ENCODE measurements around the gene ID1. TPM values are rescaled to one million over a fixed set of nuclear protein-coding genes. Genes with fewer than 3 reads are reported as not detected.

The ID1 gene, protein sequence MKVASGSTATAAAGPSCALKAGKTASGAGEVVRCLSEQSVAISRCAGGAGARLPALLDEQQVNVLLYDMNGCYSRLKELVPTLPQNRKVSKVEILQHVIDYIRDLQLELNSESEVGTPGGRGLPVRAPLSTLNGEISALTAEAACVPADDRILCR
- total RNA-seq (2014; rRNA removed; shearing (Covaris generic)) = 395 and 602 TPM in 2 replicates

DNA sequence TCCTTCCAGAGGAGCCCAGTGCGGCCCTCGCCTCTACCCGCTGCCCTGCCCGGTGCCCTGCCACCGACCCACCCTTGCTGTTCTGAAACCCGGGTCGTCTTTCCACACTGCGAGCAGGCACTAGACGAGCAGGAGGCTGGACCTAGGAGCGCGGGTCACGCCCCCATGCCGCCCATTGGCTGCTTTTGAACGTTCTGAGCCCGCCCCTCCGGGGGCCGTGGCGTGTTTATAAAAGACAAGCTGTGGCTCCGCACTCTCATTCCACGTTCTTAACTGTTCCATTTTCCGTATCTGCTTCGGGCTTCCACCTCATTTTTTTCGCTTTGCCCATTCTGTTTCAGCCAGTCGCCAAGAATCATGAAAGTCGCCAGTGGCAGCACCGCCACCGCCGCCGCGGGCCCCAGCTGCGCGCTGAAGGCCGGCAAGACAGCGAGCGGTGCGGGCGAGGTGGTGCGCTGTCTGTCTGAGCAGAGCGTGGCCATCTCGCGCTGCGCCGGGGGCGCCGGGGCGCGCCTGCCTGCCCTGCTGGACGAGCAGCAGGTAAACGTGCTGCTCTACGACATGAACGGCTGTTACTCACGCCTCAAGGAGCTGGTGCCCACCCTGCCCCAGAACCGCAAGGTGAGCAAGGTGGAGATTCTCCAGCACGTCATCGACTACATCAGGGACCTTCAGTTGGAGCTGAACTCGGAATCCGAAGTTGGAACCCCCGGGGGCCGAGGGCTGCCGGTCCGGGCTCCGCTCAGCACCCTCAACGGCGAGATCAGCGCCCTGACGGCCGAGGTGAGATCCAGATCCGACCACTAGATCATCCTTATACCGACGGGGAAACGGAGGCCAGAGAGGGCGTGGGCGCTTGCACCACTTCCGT is at the start of gene ID1:
TSS of gene ID1 (plus strand) at position 259 of the 871 bp plus-strand sequence. CDS start at position 358, 99 bp downstream.
- DNase-seq (ENCODE audit: low spot score) = peak; percentile 97

DNA sequence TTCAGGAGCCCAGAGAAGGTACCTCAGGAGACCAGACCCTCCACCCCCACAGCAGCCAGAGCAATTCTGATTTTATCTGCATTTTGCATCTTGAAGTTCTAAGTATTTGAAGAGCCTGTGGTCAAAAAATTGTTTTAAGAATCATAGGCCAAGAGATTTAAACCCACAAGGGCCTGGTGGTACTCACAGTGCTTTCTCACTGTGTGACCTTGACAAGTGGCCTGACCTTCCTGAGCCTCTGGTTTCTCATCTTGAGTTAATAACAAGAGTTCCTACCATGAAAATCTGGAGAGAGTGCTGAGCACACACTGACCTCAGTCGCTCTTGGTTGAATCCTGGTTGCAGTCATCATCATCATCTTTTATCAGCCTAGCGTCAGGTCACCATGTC is 45.4 kb upstream of the ID1 start:
- DNase-seq (ENCODE audit: low spot score) = no peak

- DNase-seq (ENCODE audit: low spot score) = peak; percentile 85
Measured at GRCh38 chr20:31560094-31560745, 44.9 kb upstream of the ID1 start.

GRCh38 chr20:31560746-31561598 is 44.1 kb upstream of the ID1 start:
- peak; percentile 99 for DNase-seq (ENCODE audit: low spot score)

DNA sequence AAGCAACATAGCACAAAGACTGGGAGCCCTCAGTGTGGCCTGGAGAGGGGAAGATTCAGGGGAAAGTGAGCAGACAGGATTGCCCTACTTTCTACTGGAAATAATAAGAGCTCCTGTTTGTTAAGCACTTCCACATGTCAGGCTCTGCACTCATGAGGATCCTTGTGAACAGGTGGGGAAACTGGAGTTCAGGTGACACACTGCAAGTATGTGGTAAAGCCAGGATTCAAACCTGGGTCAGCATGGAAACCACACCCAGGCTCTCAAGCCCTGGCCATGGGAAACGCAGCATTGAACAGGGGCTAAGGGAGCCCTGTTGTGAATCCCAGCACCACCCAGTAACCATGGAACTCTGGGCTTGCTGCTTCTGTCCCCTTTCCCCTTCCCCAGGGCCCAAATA is 42.8 kb upstream of the ID1 start:
- DNase-seq (ENCODE audit: low spot score) = peak; percentile 1

DNA sequence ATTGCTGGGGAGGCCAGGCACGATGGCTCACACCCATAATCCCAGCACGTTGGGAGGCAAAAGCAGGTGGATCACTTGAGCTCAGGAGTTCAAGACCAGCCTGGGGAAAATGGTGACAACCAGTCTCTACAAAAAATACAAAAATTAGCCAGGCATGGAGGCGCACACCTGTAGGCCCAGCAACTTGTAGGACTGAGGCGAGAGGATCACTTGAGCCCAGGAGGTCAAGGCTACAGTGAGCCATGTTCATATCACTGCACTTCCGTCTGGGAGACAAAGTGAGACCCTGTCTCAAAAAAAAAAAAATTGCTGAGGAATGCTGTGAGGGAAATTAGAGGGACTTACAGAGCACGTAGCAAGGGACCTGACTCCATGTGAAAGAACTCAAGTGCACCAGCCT is 40.8 kb upstream of the ID1 start:
- no peak for DNase-seq (ENCODE audit: low spot score)

DNA sequence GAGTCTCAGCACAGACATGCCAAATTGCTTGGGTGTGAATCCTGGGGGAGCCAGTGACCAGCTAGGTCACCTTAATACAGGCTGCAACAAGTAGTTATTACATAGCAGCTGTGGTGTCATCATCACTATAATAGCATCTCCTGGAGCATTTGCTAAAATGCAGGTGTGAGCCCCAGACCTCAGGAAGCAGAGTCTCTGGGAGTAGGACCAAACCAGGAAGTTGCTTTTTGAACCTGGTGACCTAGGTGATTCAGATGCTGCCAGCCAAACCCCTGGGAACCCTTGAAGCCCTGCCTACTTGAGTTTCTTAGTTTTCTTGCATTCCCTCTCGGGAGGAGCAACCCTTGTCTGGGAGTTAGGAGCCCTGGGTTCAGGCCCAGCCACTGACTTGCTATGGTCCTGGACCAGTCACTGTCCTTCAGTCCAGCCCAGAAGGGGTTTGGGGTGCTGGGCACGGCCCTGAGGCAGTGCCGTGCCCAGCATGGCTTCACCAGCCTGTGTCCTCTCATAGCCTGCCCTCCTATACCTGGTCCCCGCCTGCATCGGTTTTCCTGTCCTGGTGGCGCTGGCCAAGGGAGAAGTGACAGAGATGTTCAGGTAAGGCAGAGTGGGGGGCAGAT is 39.3 kb upstream of the ID1 start:
- DNase-seq (ENCODE audit: low spot score) = no peak

DNA sequence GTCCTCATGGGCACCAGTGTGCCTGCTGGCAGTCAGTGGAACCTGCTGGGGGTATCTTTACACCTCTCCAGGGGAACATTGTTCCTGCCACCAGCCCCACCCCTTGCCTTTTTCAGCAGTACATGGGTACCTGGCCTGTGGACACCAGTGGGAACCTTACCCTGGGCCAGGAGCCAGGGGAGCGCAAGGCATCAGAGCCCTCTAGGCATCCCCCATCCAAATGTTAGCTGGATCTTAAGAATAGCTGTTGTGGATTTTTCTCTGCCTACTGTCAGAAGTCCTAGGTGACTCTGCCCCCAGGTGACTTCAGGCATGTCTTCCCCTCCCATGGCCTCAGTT is 38.8 kb upstream of the ID1 start:
- no peak for DNase-seq (ENCODE audit: low spot score)

DNA sequence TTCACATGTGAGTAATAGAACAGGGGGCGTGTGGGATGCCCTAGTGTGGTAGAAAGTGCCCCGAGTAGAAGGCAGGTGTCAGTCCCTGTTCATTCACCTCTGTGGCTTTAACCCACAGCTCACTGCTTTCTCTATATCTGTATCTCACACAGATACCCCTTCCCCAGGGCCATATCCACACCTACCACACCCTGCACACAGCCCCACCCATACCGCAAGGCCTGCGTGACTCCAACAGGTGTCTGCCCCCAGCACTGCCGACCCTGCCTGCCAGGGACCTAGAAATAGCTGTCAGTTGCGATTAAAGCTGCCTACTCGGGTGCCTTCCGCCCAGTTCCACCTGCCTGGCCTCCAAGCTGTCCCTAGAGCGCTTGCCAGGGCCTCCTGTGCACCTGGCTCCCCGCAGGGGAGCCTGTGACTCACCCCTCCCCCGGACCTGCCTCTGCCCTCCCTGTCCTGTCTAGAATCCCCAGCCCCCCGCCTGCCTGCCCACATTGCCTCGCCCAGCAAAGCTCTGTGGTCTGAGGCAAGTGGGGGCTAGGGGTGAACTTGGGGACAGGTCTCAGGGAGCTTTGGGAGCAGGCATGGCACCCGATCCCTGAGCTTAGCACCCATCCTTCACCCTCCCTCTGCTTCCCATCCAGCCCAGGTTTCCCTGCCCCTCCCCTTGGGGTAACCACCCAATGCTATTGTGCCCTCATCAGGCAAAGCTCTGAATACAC is 38.3 kb upstream of the ID1 start:
- peak; percentile 59 for DNase-seq (ENCODE audit: low spot score)

DNA sequence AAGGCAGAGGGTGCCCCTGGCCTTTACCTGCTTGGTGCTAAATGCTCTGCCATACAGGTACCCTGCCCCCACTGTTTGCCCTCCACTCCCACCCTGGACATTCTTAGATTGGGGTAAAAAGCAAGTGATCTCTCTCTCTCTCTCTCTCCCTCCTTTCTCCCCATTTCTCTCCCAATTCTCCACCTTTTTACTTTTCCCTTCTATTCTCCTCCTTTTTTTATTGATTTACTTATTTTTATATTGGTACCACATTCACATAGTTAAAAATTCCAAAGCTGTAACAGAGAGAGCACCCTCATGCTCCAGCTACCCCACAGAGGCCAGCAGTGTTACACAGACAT is 37.7 kb upstream of the ID1 start:
- DNase-seq (ENCODE audit: low spot score) = no peak

GRCh38 chr20:31568041-31568731 is 36.9 kb upstream of the ID1 start:
- DNase-seq (ENCODE audit: low spot score) = no peak

GRCh38 chr20:31568773-31569162 is 36.3 kb upstream of the ID1 start:
- DNase-seq (ENCODE audit: low spot score) = no peak

GRCh38 chr20:31569163-31570020 is 35.7 kb upstream of the ID1 start:
- DNase-seq (ENCODE audit: low spot score) = peak; percentile 73

- no peak for DNase-seq (ENCODE audit: low spot score)
Measured at GRCh38 chr20:31570021-31570463, 35.0 kb upstream of the ID1 start.

DNA sequence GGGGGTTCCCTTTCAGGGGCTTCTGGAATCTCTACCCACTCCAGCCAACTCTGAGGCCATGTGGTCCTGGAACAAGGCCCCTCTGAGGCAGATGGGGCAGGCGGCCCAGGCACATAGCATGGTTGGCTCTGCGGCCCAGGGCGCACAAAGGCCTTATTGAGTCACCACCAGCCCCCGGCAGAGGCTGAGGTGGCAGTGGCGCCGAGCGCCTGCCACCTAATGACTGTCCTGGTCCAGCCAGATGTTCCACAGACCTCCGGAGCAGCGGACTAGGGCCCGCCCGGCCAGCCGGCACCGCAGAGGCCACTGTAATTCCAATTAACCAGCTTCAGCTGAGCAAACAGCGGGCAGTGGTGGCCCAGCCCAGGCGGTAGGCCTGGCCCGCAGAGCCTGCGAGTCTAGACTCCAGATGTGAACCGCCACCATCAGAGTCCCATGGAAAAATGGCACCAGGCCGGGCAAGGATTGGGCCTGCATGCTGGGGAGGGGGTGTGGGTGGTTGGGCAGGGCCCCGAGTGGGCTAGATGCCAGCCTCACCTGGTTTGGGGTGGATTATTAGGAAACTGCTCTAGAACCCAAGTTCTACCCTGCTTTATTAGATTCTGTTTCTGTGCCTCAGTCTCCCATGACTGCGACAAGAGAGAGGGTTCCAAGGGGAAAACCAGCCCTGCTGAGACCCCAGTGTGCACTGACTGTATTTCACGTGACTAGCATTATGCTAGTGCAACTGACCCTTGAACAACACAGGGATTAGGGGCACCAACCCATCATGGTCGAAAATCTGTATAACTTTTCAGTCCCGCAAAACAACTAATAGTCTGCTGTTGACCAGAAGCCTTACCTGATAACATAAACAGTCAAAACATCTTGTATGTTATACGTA is 34.1 kb upstream of the ID1 start:
- no peak for DNase-seq (ENCODE audit: low spot score)

DNA sequence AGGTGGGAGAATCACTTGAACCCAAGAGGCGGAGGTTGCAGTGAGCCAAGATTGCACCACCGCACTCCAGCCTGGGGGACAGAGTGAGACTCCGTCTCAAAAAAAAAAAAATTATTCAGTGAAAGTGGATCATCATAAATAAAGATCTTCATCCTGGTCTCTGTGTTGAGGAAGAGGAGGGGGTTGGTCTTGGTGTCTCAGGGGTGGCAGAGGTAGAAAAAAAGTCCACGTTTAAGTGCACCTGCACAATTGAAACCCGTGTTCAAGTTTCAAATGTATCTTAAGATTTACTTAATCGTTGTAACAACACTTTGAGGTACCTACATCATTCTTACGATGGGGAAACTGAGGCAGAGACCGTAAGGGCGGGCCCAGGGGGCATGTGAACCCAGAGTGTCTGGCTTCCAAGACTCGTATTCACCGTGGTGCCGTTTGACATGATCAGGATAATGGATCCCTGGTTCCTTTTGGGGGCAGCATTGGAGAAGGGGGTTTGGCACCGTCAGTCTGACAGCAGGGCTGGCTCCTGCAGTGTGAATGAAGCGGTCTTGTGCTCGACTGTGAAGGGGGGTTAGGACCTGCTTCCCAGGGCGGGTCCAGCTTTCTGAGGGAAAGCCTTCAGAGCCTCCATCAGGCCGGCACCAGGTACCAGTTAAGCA is 32.9 kb upstream of the ID1 start:
- no peak for DNase-seq (ENCODE audit: low spot score)

GRCh38 chr20:31572701-31573554 is 32.2 kb upstream of the ID1 start:
- DNase-seq (ENCODE audit: low spot score) = peak; percentile 97
